AG09319 (cell line): ENCODE measurements around the gene RTCA.
A peak's percentile ranks its signal among the peaks of the same experiment; 100 is the strongest.
"Not testable (repeated sequence)": the region's sequence is repeated elsewhere in the genome, so short reads cannot be mapped to it uniquely, and the experiment has no call there.

Source experiments
- DNase-seq: peaks from one replicate; pipeline ENCODE4 v3.0.0-alpha.2; 2010; ENCODE audit warnings: low read depth; ENCODE audit errors: extremely low read depth
- TF ChIP-seq, protein P1 (sequence below): IDR thresholded peaks from 2 replicates; pipeline ENCODE4 v1.5.1; 2011; ENCODE audit warnings: low read depth, mild to moderate bottlenecking, inconsistent platforms, low read length, moderate library complexity

Gene RTCA

DNA sequence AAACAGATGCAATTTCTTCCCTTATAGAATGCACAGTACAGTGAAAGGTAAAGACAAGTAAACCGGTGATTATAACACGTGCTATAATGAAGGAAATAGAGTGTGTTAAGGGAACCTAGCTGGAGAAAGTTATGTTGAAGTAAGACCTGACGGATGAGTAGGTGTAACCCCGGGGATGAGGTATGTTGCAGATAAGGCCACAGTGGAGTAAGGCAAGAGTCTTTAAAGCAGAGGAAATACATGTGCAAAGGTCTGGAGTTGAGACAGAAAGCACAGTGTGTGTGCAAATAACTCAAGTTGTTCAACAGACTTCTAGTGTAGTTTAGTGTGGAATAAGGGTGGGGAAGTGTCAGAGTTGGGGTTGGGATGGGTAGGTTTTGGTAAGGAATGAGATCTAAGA lies 19.3 kb upstream of the RTCA start:
- TF ChIP-seq, protein P1, sequence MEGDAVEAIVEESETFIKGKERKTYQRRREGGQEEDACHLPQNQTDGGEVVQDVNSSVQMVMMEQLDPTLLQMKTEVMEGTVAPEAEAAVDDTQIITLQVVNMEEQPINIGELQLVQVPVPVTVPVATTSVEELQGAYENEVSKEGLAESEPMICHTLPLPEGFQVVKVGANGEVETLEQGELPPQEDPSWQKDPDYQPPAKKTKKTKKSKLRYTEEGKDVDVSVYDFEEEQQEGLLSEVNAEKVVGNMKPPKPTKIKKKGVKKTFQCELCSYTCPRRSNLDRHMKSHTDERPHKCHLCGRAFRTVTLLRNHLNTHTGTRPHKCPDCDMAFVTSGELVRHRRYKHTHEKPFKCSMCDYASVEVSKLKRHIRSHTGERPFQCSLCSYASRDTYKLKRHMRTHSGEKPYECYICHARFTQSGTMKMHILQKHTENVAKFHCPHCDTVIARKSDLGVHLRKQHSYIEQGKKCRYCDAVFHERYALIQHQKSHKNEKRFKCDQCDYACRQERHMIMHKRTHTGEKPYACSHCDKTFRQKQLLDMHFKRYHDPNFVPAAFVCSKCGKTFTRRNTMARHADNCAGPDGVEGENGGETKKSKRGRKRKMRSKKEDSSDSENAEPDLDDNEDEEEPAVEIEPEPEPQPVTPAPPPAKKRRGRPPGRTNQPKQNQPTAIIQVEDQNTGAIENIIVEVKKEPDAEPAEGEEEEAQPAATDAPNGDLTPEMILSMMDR, result no peak
- DNase-seq, result no peak

DNA sequence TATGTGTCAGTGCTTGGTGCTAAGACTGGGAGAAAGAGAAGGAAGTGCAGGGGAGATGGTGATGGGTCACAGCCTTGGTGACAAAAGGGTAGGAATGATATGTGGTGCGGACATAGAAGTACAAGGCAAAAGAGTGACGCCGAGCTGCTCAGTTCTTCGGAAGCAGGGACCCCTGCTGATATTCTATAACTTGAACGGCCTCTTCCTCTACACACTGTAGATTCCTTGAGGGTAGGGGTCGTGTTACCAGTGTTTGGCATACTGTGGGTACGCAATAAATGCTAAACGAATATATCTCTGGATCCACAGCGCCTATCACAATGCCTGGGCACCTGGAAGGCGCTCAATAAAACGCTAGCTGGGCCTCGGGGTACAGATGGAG lies 16.9 kb upstream of the RTCA start:
- no peak for DNase-seq
- TF ChIP-seq, protein P1, result no peak

DNA sequence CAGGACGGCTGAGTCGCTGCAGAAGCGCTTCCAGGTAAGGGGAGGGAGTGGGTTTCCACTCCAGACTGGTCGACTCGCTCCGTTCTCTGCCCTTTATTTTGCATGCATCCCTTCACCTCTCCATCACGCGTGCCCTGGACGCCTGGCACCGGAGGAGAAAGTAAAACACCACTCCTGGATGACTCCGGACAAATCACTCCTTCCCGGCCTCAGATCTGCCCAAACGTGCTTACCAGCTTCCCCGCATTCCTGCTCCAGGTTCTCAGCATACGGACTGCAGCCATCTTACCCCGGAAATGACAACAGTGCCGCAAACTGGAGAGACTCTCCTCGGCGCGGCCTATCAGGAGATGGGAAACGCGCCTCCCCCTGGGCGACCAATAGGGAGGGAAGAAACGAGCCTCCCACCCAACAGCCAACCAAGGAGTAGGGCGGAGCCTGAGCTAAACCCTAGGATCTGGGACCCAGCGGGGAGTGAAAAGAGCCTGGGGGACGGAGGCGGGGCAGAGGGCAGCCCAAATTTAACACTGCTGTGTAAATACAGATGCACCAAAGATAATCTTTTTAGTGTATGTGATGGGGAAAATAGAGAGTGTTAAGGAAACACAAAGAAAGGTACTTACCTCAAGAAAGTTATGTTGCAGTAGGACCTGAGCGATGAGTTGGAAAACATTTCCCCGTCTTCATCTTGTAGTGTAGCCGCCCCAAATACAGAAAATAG lies 16.3 kb upstream of the RTCA start, which contains the start of gene DBT:
Gene DBT (minus strand): TSS at position 298 of the 721 bp plus-strand sequence. CDS start 14 bp downstream, at position 284.
- peak; percentile 84 for DNase-seq
- TF ChIP-seq, protein P1, result no peak

DNA sequence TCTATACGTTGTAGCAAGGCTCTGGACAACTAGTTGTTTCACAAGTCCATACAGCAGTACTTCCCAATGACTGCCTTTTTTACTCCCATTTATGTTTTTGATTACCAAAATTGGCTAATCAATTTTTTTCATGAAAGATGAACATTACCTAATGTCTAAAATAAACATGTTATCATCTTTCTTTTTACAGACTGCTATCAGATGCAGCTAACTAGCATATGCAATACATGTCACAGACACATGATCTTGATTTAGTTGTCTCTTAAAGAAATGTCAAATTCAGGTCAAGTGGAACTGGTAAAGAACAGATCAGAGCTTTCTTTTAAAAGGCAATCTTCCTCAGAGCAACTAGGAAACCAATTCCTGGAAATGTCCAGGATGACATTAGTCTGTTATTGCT lies 15.8 kb upstream of the RTCA start:
- TF ChIP-seq, protein P1, result no peak
- peak; percentile 64 for DNase-seq

DNA sequence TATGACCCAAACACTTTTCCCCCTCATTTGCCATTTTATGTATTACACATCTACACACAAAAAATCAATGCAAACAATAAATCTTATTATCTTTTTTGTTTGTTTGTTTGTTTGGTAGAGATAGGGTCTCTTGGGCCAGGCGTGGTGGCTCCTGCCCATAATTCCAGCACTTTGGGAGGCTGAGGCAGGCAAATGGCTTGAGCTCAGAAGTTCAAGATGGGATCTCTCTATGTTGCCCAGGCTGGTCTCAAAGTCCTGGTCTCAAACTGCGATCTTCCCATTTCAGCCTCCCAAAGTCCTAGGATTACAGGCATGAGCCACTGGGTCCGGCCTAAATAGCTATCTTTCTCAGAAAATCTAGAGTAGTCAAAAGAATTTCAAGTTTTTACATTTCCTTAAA lies 15.2 kb upstream of the RTCA start:
- no peak for DNase-seq
- TF ChIP-seq, protein P1, result no peak

DNA sequence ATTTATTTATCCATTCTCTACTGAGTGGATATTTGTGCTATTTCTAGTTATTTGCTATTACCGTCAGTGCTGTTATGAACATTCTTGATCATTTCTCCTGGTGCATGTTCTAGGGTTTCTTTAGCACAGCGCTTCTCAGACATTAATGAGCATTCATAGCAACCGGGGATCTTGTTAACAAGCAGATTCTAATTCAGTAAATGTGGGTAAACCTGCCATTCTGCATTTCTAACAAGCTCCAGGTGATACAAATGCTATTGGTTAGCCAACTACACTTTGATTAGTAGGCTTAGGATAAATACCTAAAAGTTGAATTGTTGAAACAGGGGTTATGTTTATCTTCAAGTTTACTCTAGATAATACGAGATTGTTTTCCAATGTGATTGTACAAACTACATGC lies 13.1 kb upstream of the RTCA start:
- no peak for DNase-seq

DNA sequence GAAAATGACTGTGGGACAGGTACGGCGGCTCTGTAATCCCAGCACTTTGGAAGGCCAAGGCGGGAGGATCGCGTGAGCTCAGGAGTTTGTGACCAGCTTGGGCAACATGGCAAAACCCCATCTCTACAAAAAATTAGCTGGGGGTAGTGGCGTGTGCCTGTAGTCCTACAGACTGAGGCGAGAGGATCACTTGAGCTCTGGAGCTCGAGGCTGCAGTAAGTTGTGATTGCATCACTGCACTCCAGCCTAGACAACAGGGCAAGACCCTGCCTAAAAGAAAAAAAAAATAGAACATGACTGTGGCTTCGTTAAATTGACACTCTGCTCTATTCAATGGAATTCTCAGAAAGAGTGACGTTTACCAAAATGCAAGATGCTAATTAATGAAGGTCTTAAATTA lies 12.5 kb upstream of the RTCA start:
- no peak for DNase-seq
- TF ChIP-seq, protein P1, result no peak

More for the DNA sequence above, 13.1 kb upstream of the RTCA start:
- TF ChIP-seq, protein P1, result no peak

DNA sequence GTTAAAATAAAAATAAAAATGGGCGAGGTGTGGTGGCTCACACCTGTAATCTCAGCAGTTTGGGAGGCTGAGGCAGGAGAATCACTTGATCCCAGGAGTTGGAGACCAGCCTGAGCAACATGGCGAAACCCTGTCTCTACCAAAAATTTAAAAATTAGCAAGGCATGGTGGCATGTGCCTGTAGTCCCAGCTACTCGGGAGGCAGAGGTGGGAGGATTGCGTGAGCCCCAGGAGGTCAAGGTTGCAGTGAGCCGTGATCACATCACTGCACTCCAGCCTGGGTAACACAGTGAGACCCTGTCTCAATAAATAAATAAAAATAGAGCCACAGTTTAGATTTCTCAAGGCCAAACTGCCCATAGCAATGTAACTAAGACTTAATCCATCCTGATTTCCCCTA lies 9.7 kb upstream of the RTCA start:
- DNase-seq, result not testable (repeated sequence)

DNA sequence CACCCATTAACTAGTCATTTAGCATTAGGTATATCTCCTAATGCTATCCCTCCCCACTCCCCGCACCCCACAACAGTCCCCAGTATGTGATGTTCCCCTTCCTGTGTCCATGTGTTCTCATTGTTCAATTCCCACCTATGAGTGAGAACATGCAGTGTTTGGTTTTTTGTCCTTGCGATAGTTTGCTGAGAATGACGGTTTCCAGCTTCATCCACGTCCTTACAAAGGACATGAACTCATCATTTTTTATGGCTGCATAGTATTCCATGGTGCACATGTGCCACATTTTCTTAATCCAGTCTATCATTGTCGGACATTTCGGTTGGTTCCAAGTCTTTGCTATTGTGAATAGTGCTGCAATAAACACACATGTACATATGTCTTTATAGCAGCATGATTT lies 7.6 kb upstream of the RTCA start:
- not testable (repeated sequence) for DNase-seq
